H9 (cell line): Measurements from ENCODE around the gene ARHGAP5. TPM values are rescaled to one million over a fixed set of nuclear protein-coding genes. Genes with fewer than 3 reads are reported as not detected.
A peak's percentile ranks its signal among the peaks of the same experiment; 100 is the strongest.

ENCODE experiments used
- DNase-seq: peaks from one replicate; pipeline ENCODE4 v3.0.0-alpha.2; 2017
- H2AFZ ChIP-seq: one replicate; pipeline ENCODE4 v1.6.1; 2013; ENCODE audit warnings: mild to moderate bottlenecking, low read length, control low read depth, moderate library complexity
- H2AK5ac ChIP-seq: 2 replicates; pipeline ENCODE4 v1.6.1; 2013; ENCODE audit warnings: low read length, control low read depth, mixed read lengths; ENCODE audit not compliant: insufficient read length
- H2BK120ac ChIP-seq: one replicate; pipeline ENCODE4 v1.6.1; 2013; ENCODE audit warnings: low read depth, mild to moderate bottlenecking, low read length, control low read depth, inconsistent platforms; ENCODE audit not compliant: poor library complexity, severe bottlenecking
- H2BK12ac ChIP-seq: 2 replicates; pipeline ENCODE4 v1.6.1; 2013; ENCODE audit warnings: low read length, control low read depth, mixed read lengths, low read depth; ENCODE audit not compliant: insufficient read length
- H2BK15ac ChIP-seq: 2 replicates; pipeline ENCODE4 v1.6.1; 2013; ENCODE audit warnings: low read depth, low read length, control low read depth
- H2BK20ac ChIP-seq: one replicate; pipeline ENCODE4 v1.6.1; 2013; ENCODE audit warnings: low read depth, mild to moderate bottlenecking, low read length, control low read depth, inconsistent platforms; ENCODE audit not compliant: poor library complexity, severe bottlenecking
- H2BK5ac ChIP-seq: 2 replicates; pipeline ENCODE4 v1.6.1; 2013; ENCODE audit warnings: low read length, control low read depth, mixed read lengths; ENCODE audit not compliant: insufficient read length
- H3K14ac ChIP-seq: 2 replicates; pipeline ENCODE4 v1.6.1; 2013; ENCODE audit warnings: low read length, control low read depth; ENCODE audit not compliant: insufficient read depth
- H3K18ac ChIP-seq: 2 replicates; pipeline ENCODE4 v1.6.1; 2013; ENCODE audit warnings: low read depth, mild to moderate bottlenecking, mixed read lengths, low read length, control low read depth; ENCODE audit not compliant: insufficient read length
- H3K23ac ChIP-seq: 2 replicates; pipeline ENCODE4 v1.6.1; 2013; ENCODE audit warnings: low read length, control low read depth, mixed read lengths, low read depth; ENCODE audit not compliant: insufficient read length
- H3K23me2 ChIP-seq: 2 replicates; pipeline ENCODE4 v1.6.1; 2013; ENCODE audit warnings: low read depth, mild to moderate bottlenecking, mixed read lengths, low read length, control low read depth; ENCODE audit not compliant: insufficient read length, poor library complexity, severe bottlenecking
- H3K27ac ChIP-seq: 2 replicates; pipeline ENCODE4 v1.5.1; 2013; ENCODE audit warnings: low read length, control low read depth, mixed read lengths, low read depth; ENCODE audit not compliant: insufficient read length
- H3K27me3 ChIP-seq: 2 replicates; pipeline ENCODE4 v1.6.1; 2013; ENCODE audit warnings: low read length, control low read depth, inconsistent platforms; ENCODE audit not compliant: insufficient read depth
- H3K4ac ChIP-seq: 2 replicates; pipeline ENCODE4 v1.6.1; 2013; ENCODE audit warnings: low read depth, mild to moderate bottlenecking, control low read depth, inconsistent platforms, low read length, moderate library complexity
- H3K4me1 ChIP-seq: 2 replicates; pipeline ENCODE4 v1.6.1; 2013; ENCODE audit warnings: low read length, control low read depth, inconsistent platforms; ENCODE audit not compliant: insufficient read depth
- H3K4me2 ChIP-seq: 2 replicates; pipeline ENCODE4 v1.6.1; 2013; ENCODE audit warnings: low read length, control low read depth, mixed read lengths; ENCODE audit not compliant: insufficient read length, insufficient read depth
- H3K56ac ChIP-seq: 2 replicates; pipeline ENCODE4 v1.6.1; 2013; ENCODE audit warnings: low read depth, mild to moderate bottlenecking, mixed read lengths, low read length, control low read depth; ENCODE audit not compliant: insufficient read length
- H3K79me1 ChIP-seq: 2 replicates; pipeline ENCODE4 v1.6.1; 2013; ENCODE audit warnings: low read depth, mild to moderate bottlenecking, moderate library complexity, low read length, control low read depth, inconsistent platforms; ENCODE audit not compliant: insufficient read depth, poor library complexity, severe bottlenecking
- H3K79me2 ChIP-seq: 2 replicates; pipeline ENCODE4 v1.6.1; 2013; ENCODE audit warnings: low read length, control low read depth, inconsistent platforms; ENCODE audit not compliant: insufficient read depth
- H3K9ac ChIP-seq: 2 replicates; pipeline ENCODE4 v1.6.1; 2013; ENCODE audit warnings: low read length, control low read depth, mixed read lengths; ENCODE audit not compliant: insufficient read length; ENCODE audit errors: extremely low read depth
- H3K9me3 ChIP-seq: one replicate; pipeline ENCODE4 v1.6.1; 2013; ENCODE audit warnings: low read depth, low read length, inconsistent platforms; ENCODE audit not compliant: control insufficient read depth
- H3T11ph ChIP-seq: one replicate; pipeline ENCODE4 v1.6.1; 2013; ENCODE audit warnings: mild to moderate bottlenecking, low read length, control low read depth, inconsistent platforms
- H4K20me1 ChIP-seq: one replicate; pipeline ENCODE4 v1.6.1; 2013; ENCODE audit not compliant: control insufficient read depth, insufficient read length, insufficient read depth
- H4K5ac ChIP-seq: 2 replicates; pipeline ENCODE4 v1.6.1; 2013; ENCODE audit warnings: low read depth, mild to moderate bottlenecking, mixed read lengths, low read length, control low read depth; ENCODE audit not compliant: insufficient read length
- H4K8ac ChIP-seq: replicated peaks from 2 replicates; pipeline ENCODE4 v1.6.1; 2013; ENCODE audit warnings: low read length, control low read depth, mixed read lengths, low read depth; ENCODE audit not compliant: insufficient read length
- H4K91ac ChIP-seq: 2 replicates; pipeline ENCODE4 v1.6.1; 2013; ENCODE audit warnings: low read depth, mild to moderate bottlenecking, moderate library complexity, mixed read lengths, low read length, control low read depth; ENCODE audit not compliant: insufficient read length
- H3K27ac Mint-ChIP-seq, 3 experiments: 2 replicates in 2 of 3; 3 replicates in 1 of 3; pipeline ENCODE4 v1.8.0; 2020 to 2021; ENCODE audit warnings: mixed read lengths in 3 of 3, mild to moderate bottlenecking in 1 of 3, moderate library complexity in 1 of 3
- H3K27me3 Mint-ChIP-seq: 2 replicates; pipeline ENCODE4 v1.8.0; 2021; ENCODE audit warnings: low read depth, mild to moderate bottlenecking, moderate library complexity, mixed read lengths
- H3K36me3 Mint-ChIP-seq, 3 experiments: 2 replicates in 2 of 3; 3 replicates in 1 of 3; pipeline ENCODE4 v1.8.0; 2020 to 2021; ENCODE audit warnings: low read depth in 3 of 3, mixed read lengths in 3 of 3; ENCODE audit not compliant: insufficient read depth in 1 of 3
- H3K4me1 Mint-ChIP-seq, 2 experiments: 2 replicates each; pipeline ENCODE4 v1.8.0; 2020; ENCODE audit warnings: mixed read lengths in 2 of 2
- H3K4me3 Mint-ChIP-seq, 2 experiments: 2 replicates in 1 of 2; 3 replicates in 1 of 2; pipeline ENCODE4 v1.8.0; 2020 to 2021; ENCODE audit warnings: mild to moderate bottlenecking in 2 of 2, mixed read lengths in 2 of 2, moderate library complexity in 1 of 2
- H3K9me3 Mint-ChIP-seq, 2 experiments: 2 replicates in 1 of 2; 3 replicates in 1 of 2; pipeline ENCODE4 v1.8.0; 2020; ENCODE audit warnings: mild to moderate bottlenecking in 2 of 2, mixed read lengths in 2 of 2, moderate library complexity in 1 of 2
- CTCF ChIP-seq: fragments of 200-600 bp; sonication (generic); conservative IDR thresholded peaks from 3 replicates; pipeline ENCODE4 v1.8.0; 2021; ENCODE audit warnings: antibody characterized with exemption, mild to moderate bottlenecking
- WGBS: extraction: QIAGEN DNeasy Blood & Tissue Kit; methylation state at CpG from one replicate; pipeline ENCODE4 v1.1.7; 2013; ENCODE audit warnings: missing lambda C conversion rate, low lambda C conversion rate, mixed read lengths; ENCODE audit not compliant: insufficient read length; ENCODE audit errors: extremely low coverage; 5-methylcytosine and 5-hydroxymethylcytosine counted together
- total RNA-seq: library from RNA; stranded (reverse); gene quantifications from 2 replicates; pipeline ENCODE4 v1.2.1, GENCODE V29; 2021

Gene ARHGAP5
- total RNA-seq, 1 experiment from 2014 or later, result 73.8 TPM

- DNase-seq, result peak; percentile 28
- Histone ChIP-seq H3K23me2 (peaks cover 5% of the 10 kb centered on the region), H3K4me2 (no peak overlapping the region)
These were observed 4.8 kb downstream of the ARHGAP5 start for GRCh38 chr14:32081901-32082300.

More at GRCh38 chr14:32081901-32082300, 4.8 kb downstream of the ARHGAP5 start:
- Histone ChIP-seq H3K27me3 (no peaks in the 10 kb centered on the region), H2BK15ac (no peak overlapping the region), H2AK5ac (no peak overlapping the region), H2BK20ac (no peak overlapping the region), H4K91ac (no peak overlapping the region), H4K20me1 (no peaks in the 10 kb centered on the region), H3K4ac (no peak overlapping the region), H2BK5ac (no peak overlapping the region), H3K56ac (no peak overlapping the region), H3K18ac (no peak overlapping the region), H4K5ac (no peak overlapping the region), H4K8ac (no peak overlapping the region), H3K9ac (no peak overlapping the region), H3K9me3 (no peaks in the 10 kb centered on the region), H3K79me2 (peaks cover 21% of the 10 kb centered on the region; the same call in 1 of the 2 replicates), H2AFZ (no peak overlapping the region), H2BK12ac (no peak overlapping the region), H2BK120ac (no peak overlapping the region), H3K4me1 (no peaks in the 10 kb centered on the region; the same call in 1 of the 2 replicates), H3K14ac (no peak overlapping the region), H3K27ac (no peak overlapping the region), H3T11ph (no peak overlapping the region), H3K23ac (no peak overlapping the region), H3K79me1 (no peaks in the 10 kb centered on the region)
- Mint-ChIP-seq H3K36me3 (no peaks in the 10 kb centered on the region), H3K27me3 (no peaks in the 10 kb centered on the region), H3K27ac (no peak overlapping the region), H3K4me3 (no peak overlapping the region; a peak in 1 of 5 replicates), H3K4me1 (peaks cover 42 to 48% of the 10 kb centered on the region in 2 experiments), H3K9me3 (no peaks in the 10 kb centered on the region)
- no peak for TF ChIP-seq CTCF
- WGBS, result no CpG with 5 or more reads among the region's 7 CpGs
